Measurements from ENCODE around the gene UPK3BL1.
"Not testable (repeated sequence)": the region's sequence is repeated elsewhere in the genome, so short reads cannot be mapped to it uniquely, and the experiment has no call there.

DNA sequence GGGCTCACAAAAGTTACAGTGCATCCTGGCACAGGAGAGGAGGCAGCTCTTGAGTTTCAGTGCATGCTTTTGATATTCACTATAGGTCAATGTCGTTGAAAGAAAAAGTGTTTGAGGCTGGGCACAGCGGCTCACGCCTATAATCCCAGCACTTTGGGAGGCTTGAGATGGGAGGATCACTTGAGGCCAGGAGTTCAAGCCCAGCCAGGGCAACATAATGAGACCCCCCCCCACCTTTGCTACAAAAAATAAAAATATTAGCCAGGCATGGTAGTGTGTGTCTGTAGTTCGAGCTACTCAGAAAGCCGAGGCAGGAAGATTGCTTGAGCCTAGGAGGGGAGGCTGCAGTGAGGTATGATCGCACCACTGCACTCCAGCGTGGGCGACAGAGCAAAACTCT is 24.5 kb downstream of the UPK3BL1 start:
- not testable (repeated sequence) for TF ChIP-seq POLR2A, CTCF (IDR thresholded peaks at IDR 0.05)

Measured in body of pancreas (tissue), 4 donors.